ENCODE results near the gene PLIN1. TPM values are rescaled to one million over a fixed set of nuclear protein-coding genes. Genes with fewer than 3 reads are reported as not detected.

PLIN1 gene
- total RNA-seq, 6 experiments from 2014 or later, result 2.5 to 28.8 (median 18.6) TPM

DNA sequence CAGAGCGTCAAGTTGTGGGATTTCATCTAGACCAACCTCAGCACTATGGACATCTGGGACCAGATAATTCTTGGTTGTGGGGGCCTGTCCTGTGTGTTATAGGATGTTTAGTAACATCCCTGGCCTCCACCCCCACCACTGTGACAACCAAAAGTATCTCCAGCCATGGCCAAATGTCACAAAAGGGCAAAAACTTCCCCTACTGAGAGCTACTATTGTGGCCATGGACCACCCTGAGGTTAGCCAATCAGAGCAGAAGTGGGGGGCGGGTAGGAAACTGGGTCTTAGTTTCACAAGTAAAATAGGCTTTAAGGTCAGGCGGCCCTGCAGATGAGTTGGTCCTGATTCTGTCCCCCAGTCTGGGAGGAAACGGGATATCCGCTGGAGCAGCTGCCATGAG is 49.3 kb downstream of the PLIN1 start:
- ATAC-seq, result no peak
- H3K27ac ChIP-seq, result no peak overlapping the region
- no peak overlapping the region for H3K4me3 ChIP-seq
- no peaks in the 10 kb centered on the region for H3K9me3 ChIP-seq
- intact Hi-C loops (cut with DNase I), result no loop called here
- H3K4me1 ChIP-seq, result no peaks in the 10 kb centered on the region
- TF ChIP-seq, protein P1, sequence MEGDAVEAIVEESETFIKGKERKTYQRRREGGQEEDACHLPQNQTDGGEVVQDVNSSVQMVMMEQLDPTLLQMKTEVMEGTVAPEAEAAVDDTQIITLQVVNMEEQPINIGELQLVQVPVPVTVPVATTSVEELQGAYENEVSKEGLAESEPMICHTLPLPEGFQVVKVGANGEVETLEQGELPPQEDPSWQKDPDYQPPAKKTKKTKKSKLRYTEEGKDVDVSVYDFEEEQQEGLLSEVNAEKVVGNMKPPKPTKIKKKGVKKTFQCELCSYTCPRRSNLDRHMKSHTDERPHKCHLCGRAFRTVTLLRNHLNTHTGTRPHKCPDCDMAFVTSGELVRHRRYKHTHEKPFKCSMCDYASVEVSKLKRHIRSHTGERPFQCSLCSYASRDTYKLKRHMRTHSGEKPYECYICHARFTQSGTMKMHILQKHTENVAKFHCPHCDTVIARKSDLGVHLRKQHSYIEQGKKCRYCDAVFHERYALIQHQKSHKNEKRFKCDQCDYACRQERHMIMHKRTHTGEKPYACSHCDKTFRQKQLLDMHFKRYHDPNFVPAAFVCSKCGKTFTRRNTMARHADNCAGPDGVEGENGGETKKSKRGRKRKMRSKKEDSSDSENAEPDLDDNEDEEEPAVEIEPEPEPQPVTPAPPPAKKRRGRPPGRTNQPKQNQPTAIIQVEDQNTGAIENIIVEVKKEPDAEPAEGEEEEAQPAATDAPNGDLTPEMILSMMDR (IDR thresholded peaks at IDR 0.05), result no peak
- TF ChIP-seq POLR2A (IDR thresholded peaks at IDR 0.05), result no peak
- no peak for DNase-seq
- H3K27me3 ChIP-seq, result no peaks in the 10 kb centered on the region
- H3K36me3 ChIP-seq, result no peaks in the 10 kb centered on the region
- 100% methylated on average over 1 of the region's 5 CpGs for WGBS (ENCODE audit: insufficient coverage, low coverage, low lambda C conversion rate, missing lambda C conversion rate)

GRCh38 chr15:89628806-89629715 is 50.1 kb downstream of the PLIN1 start:
- WGBS (ENCODE audit: insufficient coverage, low coverage, low lambda C conversion rate, missing lambda C conversion rate), result 86% methylated on average over 12 of the region's 30 CpGs

GRCh38 chr15:89628301-89628700 is 50.9 kb downstream of the PLIN1 start:
- DNase-seq, result peak in 1 of 3 donors; percentile 45
- intact Hi-C loops (cut with DNase I), result no loop called here
- Histone ChIP-seq H3K36me3 (no peaks in the 10 kb centered on the region), H3K4me3 (no peak overlapping the region), H3K4me1 (no peaks in the 10 kb centered on the region), H3K27me3 (no peaks in the 10 kb centered on the region), H3K27ac (no peak overlapping the region), H3K9me3 (no peaks in the 10 kb centered on the region)
- no peak for ATAC-seq
- WGBS (ENCODE audit: insufficient coverage, low coverage, low lambda C conversion rate, missing lambda C conversion rate), result 100% methylated on average over 1 of the region's 21 CpGs
- TF ChIP-seq, protein P1 (IDR thresholded peaks at IDR 0.05), result no peak
- TF ChIP-seq POLR2A (IDR thresholded peaks at IDR 0.05), result no peak

More at GRCh38 chr15:89628806-89629715, 50.1 kb downstream of the PLIN1 start:
- TF ChIP-seq, protein P1 (IDR thresholded peaks at IDR 0.05), result no peak
- TF ChIP-seq POLR2A (IDR thresholded peaks at IDR 0.05), result no peak
- peak in 1 of 3 donors; percentile 33 for DNase-seq
- intact Hi-C loops (cut with DNase I), result no loop called here
- H3K4me3 ChIP-seq, result no peak overlapping the region
- no peaks in the 10 kb centered on the region for H3K36me3 ChIP-seq
- ATAC-seq, result no peak
- H3K27ac ChIP-seq, result no peak overlapping the region
- H3K4me1 ChIP-seq, result no peaks in the 10 kb centered on the region
- no peaks in the 10 kb centered on the region for H3K9me3 ChIP-seq
- no peaks in the 10 kb centered on the region for H3K27me3 ChIP-seq

DNA sequence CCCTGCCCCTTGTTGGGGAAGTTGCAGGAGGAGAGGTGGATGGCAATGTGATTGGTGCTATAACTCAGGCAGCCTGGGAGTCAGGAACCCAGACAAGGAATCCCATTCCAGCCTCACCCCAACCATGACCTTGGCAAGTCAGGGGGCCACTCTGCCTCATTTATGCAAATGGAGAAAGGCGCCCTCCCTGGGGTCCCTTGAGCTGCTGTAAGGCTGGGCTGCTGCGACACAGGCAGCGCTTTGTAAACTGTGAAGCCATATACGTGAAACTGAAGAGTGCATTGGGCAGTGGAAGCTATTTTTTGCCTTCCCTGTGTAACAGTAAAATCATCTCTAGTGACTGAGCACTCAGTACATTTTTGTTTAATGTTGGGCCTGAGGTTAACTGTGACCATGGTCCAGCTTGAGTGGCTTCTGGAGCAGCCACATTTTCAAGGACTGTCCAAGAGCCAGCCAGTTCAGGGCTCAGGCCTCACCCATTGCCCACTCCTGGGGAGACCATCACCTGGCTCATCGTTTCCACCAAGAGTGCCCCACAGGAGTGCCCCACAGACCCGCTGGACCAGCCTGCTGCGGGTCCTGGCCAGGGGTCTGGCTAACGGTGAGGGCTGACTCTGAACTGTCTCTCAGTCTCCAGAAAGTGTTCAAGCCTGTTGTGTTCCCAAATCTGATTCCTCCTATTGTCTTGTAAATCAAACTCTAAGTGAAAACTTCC is 51.8 kb downstream of the PLIN1 start:
- WGBS (ENCODE audit: insufficient coverage, low coverage, low lambda C conversion rate, missing lambda C conversion rate), result no CpG with 5 or more reads among the region's 8 CpGs
- Histone ChIP-seq H3K9me3 (no peaks in the 10 kb centered on the region), H3K36me3 (no peaks in the 10 kb centered on the region), H3K4me3 (no peak overlapping the region), H3K27ac (no peak overlapping the region), H3K27me3 (no peaks in the 10 kb centered on the region), H3K4me1 (no peaks in the 10 kb centered on the region)
- DNase-seq (no peak), ATAC-seq (no peak)
- TF ChIP-seq POLR2A (IDR thresholded peaks at IDR 0.05), result no peak
- TF ChIP-seq, protein P1 (IDR thresholded peaks at IDR 0.05), result no peak
- intact Hi-C loops (cut with DNase I), result no loop called here
